ENCODE results near the gene SMPD1. TPM values are rescaled to one million over a fixed set of nuclear protein-coding genes. Genes with fewer than 3 reads are reported as not detected.

The SMPD1 gene
- total RNA-seq, 1 donor from 2014 or later = 38.5 TPM

DNA sequence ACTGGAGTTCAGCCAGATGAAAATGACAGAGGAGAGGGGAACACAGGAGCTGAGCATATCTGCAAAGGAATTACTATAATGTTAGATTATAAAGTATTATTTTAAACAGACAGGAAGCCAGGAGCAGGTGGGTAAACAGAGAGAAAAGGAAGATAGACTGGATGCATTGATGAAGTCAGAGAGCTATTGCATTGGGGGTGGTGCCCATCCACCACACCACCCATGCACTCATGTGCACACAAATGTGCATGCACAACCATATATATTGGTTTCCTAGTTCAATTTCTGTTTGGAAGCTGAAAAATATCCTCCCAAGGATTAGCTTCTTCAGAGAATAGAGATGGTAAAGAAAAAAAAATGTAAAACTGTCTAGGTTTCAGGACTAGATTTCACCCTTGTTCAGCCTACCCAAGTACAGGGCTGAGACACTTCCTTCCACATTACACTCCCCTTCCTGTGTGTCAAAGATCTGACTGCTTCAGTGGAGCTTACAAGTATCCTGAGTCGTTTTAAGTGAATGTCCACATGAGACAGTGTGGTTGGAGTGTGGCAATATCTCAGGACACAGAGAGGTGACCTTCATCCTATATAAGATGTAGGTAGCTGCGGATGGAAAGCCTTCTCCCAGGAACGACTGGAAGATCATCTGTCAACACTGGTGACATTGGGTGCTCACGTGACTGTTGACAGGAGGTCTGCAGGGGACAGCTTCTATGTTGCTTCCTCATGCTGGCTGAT, 12.2 kb upstream of the SMPD1 start:
- Mint-ChIP-seq H3K27ac (ENCODE audit: unreplicated experiment) (no peak overlapping the region), H3K9me3 (ENCODE audit: unreplicated experiment) (peaks cover 5% of the 10 kb centered on the region), H3K4me1 (ENCODE audit: low read depth, unreplicated experiment) (peaks cover 2% of the 10 kb centered on the region), H3K4me3 (ENCODE audit: unreplicated experiment) (no peak overlapping the region), H3K36me3 (ENCODE audit: unreplicated experiment) (no peaks in the 10 kb centered on the region), H3K27me3 (ENCODE audit: unreplicated experiment) (no peaks in the 10 kb centered on the region)
- TF ChIP-seq, protein P1, sequence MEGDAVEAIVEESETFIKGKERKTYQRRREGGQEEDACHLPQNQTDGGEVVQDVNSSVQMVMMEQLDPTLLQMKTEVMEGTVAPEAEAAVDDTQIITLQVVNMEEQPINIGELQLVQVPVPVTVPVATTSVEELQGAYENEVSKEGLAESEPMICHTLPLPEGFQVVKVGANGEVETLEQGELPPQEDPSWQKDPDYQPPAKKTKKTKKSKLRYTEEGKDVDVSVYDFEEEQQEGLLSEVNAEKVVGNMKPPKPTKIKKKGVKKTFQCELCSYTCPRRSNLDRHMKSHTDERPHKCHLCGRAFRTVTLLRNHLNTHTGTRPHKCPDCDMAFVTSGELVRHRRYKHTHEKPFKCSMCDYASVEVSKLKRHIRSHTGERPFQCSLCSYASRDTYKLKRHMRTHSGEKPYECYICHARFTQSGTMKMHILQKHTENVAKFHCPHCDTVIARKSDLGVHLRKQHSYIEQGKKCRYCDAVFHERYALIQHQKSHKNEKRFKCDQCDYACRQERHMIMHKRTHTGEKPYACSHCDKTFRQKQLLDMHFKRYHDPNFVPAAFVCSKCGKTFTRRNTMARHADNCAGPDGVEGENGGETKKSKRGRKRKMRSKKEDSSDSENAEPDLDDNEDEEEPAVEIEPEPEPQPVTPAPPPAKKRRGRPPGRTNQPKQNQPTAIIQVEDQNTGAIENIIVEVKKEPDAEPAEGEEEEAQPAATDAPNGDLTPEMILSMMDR (IDR thresholded peaks at IDR 0.05; ENCODE audit: partially characterized antibody, unreplicated experiment) = no peak
- DNase-seq = no peak

GRCh38 chr11:6378640-6378989, 11.7 kb upstream of the SMPD1 start:
- Mint-ChIP-seq H3K27me3 (ENCODE audit: unreplicated experiment) (no peaks in the 10 kb centered on the region), H3K4me3 (ENCODE audit: unreplicated experiment) (no peak overlapping the region), H3K36me3 (ENCODE audit: unreplicated experiment) (no peaks in the 10 kb centered on the region), H3K9me3 (ENCODE audit: unreplicated experiment) (peaks cover 5% of the 10 kb centered on the region), H3K27ac (ENCODE audit: unreplicated experiment) (no peak overlapping the region), H3K4me1 (ENCODE audit: low read depth, unreplicated experiment) (peaks cover 2% of the 10 kb centered on the region)
- TF ChIP-seq, protein P1 (IDR thresholded peaks at IDR 0.05; ENCODE audit: partially characterized antibody, unreplicated experiment) = no peak
- no peak for DNase-seq

DNA sequence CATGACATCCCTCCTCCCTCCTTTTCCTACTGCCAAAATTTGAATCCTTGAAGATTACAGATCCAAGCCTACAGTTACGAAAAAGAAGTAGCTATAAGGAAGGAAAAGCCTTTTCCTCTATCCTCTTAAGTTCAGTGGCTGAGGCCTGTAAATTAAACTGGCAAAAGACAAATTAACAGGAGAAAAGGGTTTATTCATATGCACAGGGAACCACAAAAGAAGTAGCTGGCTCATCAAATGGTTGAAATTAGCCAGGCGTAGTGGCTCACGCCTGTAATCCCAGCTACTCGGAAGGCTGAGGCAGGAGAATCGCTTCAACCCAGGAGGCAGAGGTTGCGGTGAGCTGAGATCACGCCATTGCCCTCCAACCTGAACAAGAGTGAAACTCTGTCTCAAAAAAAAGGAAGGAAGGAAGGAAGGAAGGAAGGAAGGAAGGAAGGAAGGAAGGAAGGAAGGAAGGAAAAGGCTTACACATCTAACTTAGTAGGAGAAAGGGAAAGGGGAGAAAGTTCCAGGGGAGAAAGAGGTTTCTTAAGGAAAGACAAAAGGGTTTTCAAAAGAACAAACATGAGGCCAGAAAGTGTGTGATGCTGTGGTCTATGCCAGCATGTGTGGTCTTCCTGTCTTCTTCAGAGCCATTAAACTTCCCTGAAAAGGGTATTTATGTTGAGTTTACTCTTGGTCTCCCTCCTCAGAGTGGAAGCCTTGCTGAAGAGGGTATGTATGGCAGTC, 5.1 kb upstream of the SMPD1 start:
- Mint-ChIP-seq H3K4me1 (ENCODE audit: low read depth, unreplicated experiment) (peaks cover 6% of the 10 kb centered on the region), H3K9me3 (ENCODE audit: unreplicated experiment) (peaks cover 7% of the 10 kb centered on the region), H3K36me3 (ENCODE audit: unreplicated experiment) (no peaks in the 10 kb centered on the region), H3K4me3 (ENCODE audit: unreplicated experiment) (no peak overlapping the region), H3K27me3 (ENCODE audit: unreplicated experiment) (no peaks in the 10 kb centered on the region), H3K27ac (ENCODE audit: unreplicated experiment) (no peak overlapping the region)
- no peak for DNase-seq
- TF ChIP-seq, protein P1 (IDR thresholded peaks at IDR 0.05; ENCODE audit: partially characterized antibody, unreplicated experiment) = no peak

GRCh38 chr11:6387811-6388599, 2.3 kb upstream of the SMPD1 start:
- H3K27ac Mint-ChIP-seq (ENCODE audit: unreplicated experiment) = peak overlapping the region; percentile 31
- DNase-seq = no peak
- TF ChIP-seq, protein P1 (IDR thresholded peaks at IDR 0.05; ENCODE audit: partially characterized antibody, unreplicated experiment) = no peak
- H3K36me3 Mint-ChIP-seq (ENCODE audit: unreplicated experiment) = no peaks in the 10 kb centered on the region
- H3K4me1 Mint-ChIP-seq (ENCODE audit: low read depth, unreplicated experiment) = peaks cover 5% of the 10 kb centered on the region
- peaks cover 4% of the 10 kb centered on the region for H3K27me3 Mint-ChIP-seq (ENCODE audit: unreplicated experiment)
- H3K4me3 Mint-ChIP-seq (ENCODE audit: unreplicated experiment) = no peak overlapping the region
- H3K9me3 Mint-ChIP-seq (ENCODE audit: unreplicated experiment) = peaks cover 9% of the 10 kb centered on the region

Data from glutamatergic neuron (in vitro differentiated cells).